Adrenal gland (tissue), 5 donors: ENCODE results near the gene WDR70.

Experiments used
- CTCF ChIP-seq, 6 experiments: fragments of 450-650 bp in 4 of 6; fragments of 200-600 bp in 2 of 6; sonication (generic) in 1 of 6; IDR thresholded peaks; 1 replicate in 5 of 6; 2 replicates in 1 of 6; pipeline versions ENCODE4 v1.5.1 to v1.8.0; 2016 to 2021; ENCODE audit warnings: antibody characterized with exemption in 6 of 6, mild to moderate bottlenecking in 2 of 6, moderate library complexity in 1 of 6
- POLR2A ChIP-seq, 2 donors: fragments of 450-650 bp; IDR thresholded peaks; one replicate each; pipeline ENCODE4 v1.6.1; 2017; ENCODE audit warnings: antibody characterized with exemption in 2 of 2, mild to moderate bottlenecking in 2 of 2, moderate library complexity in 1 of 2
- donor health status: DM: no; HTN: no; CAD: no.

GRCh38 chr5:37701868-37702267, 322.8 kb downstream of the WDR70 start:
- TF ChIP-seq CTCF (IDR thresholded peaks at IDR 0.05) (no peak), POLR2A (IDR thresholded peaks at IDR 0.05) (no peak)
